Panc1 (cell line): Measurements from ENCODE around the gene USF3.

ENCODE experiments used
- POLR2AphosphoS5 ChIP-seq: IDR thresholded peaks from 2 replicates; pipeline ENCODE4 v1.6.1; 2012; ENCODE audit warnings: mild to moderate bottlenecking, low read depth, low read length, moderate library complexity
- SIN3A ChIP-seq: IDR thresholded peaks from 2 replicates; pipeline ENCODE4 v1.6.1; 2012; ENCODE audit warnings: low read depth, mild to moderate bottlenecking, low read length, moderate library complexity, borderline replicate concordance; ENCODE audit not compliant: insufficient read depth
- TCF7L2 ChIP-seq: IDR thresholded peaks from 2 replicates; pipeline ENCODE4 v1.6.1; 2011; ENCODE audit warnings: mild to moderate bottlenecking, low read depth, low read length, inconsistent platforms
- TF ChIP-seq, protein P1 (sequence below): fragments of 450-650 bp; IDR thresholded peaks from 2 replicates; pipeline ENCODE4 v1.5.1; 2017; ENCODE audit warnings: mild to moderate bottlenecking
- TF ChIP-seq, protein P2 (sequence below), 2 experiments: IDR thresholded peaks; 2 replicates each; pipeline ENCODE4 v1.6.1; 2011 to 2012; ENCODE audit warnings: low read depth in 2 of 2, control low read depth in 1 of 2, low read length in 1 of 2, mild to moderate bottlenecking in 1 of 2, moderate library complexity in 1 of 2; ENCODE audit not compliant: insufficient read depth in 1 of 2

DNA sequence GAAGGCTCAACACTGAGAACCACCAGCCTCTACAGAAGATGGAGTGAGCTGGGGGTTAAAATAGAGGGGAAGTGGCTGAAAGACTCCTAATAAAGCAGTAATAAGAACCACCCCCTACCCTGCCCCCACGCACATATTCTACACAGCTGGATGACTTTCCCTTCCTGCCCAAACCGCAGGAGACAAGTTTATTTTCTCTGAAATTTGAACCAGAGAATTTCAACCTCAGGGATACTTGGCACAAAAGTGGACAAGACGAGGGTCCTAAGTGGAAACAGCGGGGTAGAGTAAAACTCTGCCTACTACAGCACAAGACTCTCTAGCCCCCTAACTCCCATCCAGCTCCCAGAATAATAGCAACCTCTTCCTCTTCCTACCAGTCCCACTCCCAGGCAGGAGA is 28.4 kb downstream of the USF3 start:
- TF ChIP-seq, protein P1, sequence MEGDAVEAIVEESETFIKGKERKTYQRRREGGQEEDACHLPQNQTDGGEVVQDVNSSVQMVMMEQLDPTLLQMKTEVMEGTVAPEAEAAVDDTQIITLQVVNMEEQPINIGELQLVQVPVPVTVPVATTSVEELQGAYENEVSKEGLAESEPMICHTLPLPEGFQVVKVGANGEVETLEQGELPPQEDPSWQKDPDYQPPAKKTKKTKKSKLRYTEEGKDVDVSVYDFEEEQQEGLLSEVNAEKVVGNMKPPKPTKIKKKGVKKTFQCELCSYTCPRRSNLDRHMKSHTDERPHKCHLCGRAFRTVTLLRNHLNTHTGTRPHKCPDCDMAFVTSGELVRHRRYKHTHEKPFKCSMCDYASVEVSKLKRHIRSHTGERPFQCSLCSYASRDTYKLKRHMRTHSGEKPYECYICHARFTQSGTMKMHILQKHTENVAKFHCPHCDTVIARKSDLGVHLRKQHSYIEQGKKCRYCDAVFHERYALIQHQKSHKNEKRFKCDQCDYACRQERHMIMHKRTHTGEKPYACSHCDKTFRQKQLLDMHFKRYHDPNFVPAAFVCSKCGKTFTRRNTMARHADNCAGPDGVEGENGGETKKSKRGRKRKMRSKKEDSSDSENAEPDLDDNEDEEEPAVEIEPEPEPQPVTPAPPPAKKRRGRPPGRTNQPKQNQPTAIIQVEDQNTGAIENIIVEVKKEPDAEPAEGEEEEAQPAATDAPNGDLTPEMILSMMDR: no peak
- TF ChIP-seq POLR2AphosphoS5 (no peak), TCF7L2 (no peak), SIN3A (no peak)
- TF ChIP-seq, protein P2, sequence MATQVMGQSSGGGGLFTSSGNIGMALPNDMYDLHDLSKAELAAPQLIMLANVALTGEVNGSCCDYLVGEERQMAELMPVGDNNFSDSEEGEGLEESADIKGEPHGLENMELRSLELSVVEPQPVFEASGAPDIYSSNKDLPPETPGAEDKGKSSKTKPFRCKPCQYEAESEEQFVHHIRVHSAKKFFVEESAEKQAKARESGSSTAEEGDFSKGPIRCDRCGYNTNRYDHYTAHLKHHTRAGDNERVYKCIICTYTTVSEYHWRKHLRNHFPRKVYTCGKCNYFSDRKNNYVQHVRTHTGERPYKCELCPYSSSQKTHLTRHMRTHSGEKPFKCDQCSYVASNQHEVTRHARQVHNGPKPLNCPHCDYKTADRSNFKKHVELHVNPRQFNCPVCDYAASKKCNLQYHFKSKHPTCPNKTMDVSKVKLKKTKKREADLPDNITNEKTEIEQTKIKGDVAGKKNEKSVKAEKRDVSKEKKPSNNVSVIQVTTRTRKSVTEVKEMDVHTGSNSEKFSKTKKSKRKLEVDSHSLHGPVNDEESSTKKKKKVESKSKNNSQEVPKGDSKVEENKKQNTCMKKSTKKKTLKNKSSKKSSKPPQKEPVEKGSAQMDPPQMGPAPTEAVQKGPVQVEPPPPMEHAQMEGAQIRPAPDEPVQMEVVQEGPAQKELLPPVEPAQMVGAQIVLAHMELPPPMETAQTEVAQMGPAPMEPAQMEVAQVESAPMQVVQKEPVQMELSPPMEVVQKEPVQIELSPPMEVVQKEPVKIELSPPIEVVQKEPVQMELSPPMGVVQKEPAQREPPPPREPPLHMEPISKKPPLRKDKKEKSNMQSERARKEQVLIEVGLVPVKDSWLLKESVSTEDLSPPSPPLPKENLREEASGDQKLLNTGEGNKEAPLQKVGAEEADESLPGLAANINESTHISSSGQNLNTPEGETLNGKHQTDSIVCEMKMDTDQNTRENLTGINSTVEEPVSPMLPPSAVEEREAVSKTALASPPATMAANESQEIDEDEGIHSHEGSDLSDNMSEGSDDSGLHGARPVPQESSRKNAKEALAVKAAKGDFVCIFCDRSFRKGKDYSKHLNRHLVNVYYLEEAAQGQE (IDR thresholded peaks at IDR 0.05; ENCODE audit: insufficient read depth in 1 of 2, low read depth in 2 of 2, low read length in 1 of 2): no peak
